A549 treated with CORT108297 at 1 μM for 4 hours (cell line): ENCODE data around the gene PSMA1. TPM values are rescaled to one million over a fixed set of nuclear protein-coding genes. Genes with fewer than 3 reads are reported as not detected.

Experiments used
- total RNA-seq: library from RNA; stranded (reverse); fragments of 200-300 nt; extraction: Qiagen RNA extraction; gene quantifications from 5 replicates; pipeline ENCODE4 v1.2.3, GENCODE V29; 2022

The PSMA1 gene
- total RNA-seq = 185 to 199 TPM (median 188 TPM) in 5 replicates

GRCh38 chr11:14519917-14520746 lies at the start of gene PSMA1:
Gene PSMA1, minus strand, starts transcription at chr11:14520386. Its CDS starts 87 bp downstream, at chr11:14520299.

GRCh38 chr11:14499560-14500180 lies 20.5 kb downstream of the PSMA1 start, which contains the start of gene COPB1:
Gene COPB1, minus strand, starts transcription at chr11:14499811. Its CDS starts 883 bp downstream, at chr11:14498928.

Other genes with a start within 250 kb of the PSMA1 start
- 51.5 to 60.5 TPM (median 54.8 TPM) in 5 replicates for gene RRAS2, start 161.2 kb downstream of the PSMA1 start, total RNA-seq
- gene COPB1, start 20.6 kb downstream of the PSMA1 start, total RNA-seq = 100 to 133 TPM (median 108 TPM) in 5 replicates
- gene PDE3B, start 123.4 kb upstream of the PSMA1 start, total RNA-seq = 1.9 to 2.6 TPM (median 2.2 TPM) in 5 replicates